ENCODE data around the gene DLX1. TPM values are rescaled to one million over a fixed set of nuclear protein-coding genes. Genes with fewer than 3 reads are reported as not detected.
A peak's percentile ranks its signal among the peaks of the same experiment; 100 is the strongest.

DLX1 gene
- total RNA-seq, 1 experiment from 2014 or later, result 3.5 TPM

DNA sequence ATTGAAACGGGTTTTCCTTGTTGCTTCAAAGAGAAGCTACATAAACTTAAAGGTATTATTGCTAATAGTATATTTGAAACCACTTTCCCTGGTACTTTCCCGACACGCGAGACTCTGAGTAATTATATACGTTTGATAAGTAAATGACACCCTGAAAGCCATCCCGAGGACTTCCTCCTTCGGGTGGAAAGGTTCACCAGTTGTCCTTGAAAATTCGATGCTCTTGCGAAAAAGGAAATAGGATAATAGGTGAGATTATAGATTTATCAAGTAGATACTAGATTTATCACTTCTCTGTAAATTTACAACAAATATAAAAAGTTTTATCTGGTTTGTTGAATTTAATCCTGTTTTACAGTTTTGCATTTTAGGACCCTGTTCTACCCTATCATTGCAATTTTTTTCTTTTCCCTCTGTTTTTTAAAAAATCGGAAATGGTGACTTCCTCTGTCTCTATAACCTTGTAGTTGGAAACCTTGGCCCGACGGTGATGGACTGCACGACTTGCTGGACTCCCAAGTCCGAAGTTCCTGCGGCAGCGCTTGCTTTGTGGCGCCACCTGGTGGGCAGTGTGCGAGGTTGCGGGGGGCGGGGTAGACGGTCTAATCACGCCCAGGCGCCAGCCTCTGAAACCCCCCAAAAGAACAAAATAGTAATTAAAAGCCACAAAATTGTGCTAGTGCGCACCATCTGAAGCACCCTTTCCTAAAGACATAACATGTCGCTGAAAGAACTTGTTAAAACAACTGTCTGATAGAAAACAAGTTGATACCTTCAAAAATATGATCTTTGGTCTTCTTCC is 18.4 kb downstream of the DLX1 start:
- POLR2A ChIA-PET, result no interaction called here
- no TSS peak for BruUV-seq (replicated peaks)
- Histone ChIP-seq H3K4me3 (ENCODE audit: low read depth in 2 of 2, low read length in 2 of 2) (peak overlapping the region; percentile 64 to 92), H3K27me3 (ENCODE audit: control insufficient read depth, insufficient read depth, low read length) (no peaks in the 10 kb centered on the region), H3K9me3 (ENCODE audit: control insufficient read depth, insufficient read depth, low read depth, low read length) (no peaks in the 10 kb centered on the region), H3K36me3 (ENCODE audit: control insufficient read depth, insufficient read depth, low read length) (no peaks in the 10 kb centered on the region; the same call in 1 of the 2 replicates), H3K4me1 (ENCODE audit: control insufficient read depth, insufficient read depth, low read length) (peaks cover 20% of the 10 kb centered on the region), H3K27ac (ENCODE audit: low read length) (peak overlapping the region; percentile 65; the same call in 1 of the 2 replicates)
- CTCF ChIA-PET, result interaction anchor here (0.7 to 0.8 kb wide), 2 partner anchors 43 to 209 kb away, joined by 3 read pairs; partner anchors contain the start of gene SLC25A12
- no peak for DNase-seq (ENCODE audit: low read depth, low spot score)
- peak; percentile 46; the same call in 1 of the 2 replicates for ATAC-seq
- in situ Hi-C loops (cut with HindIII; ENCODE audit: low pct_unique_long_range_greater_than_20kb, low sequenced_read_pairs) (no loop called here), intact Hi-C loops (cut with micrococcal nuclease; ENCODE audit: unreplicated experiment) (loop anchor here (2.0 to 10.0 kb wide), 4 partner anchors 109 to 531 kb away; partner anchors contain the start of genes HAT1 and METAP1D)
- TF ChIP-seq, protein P1, sequence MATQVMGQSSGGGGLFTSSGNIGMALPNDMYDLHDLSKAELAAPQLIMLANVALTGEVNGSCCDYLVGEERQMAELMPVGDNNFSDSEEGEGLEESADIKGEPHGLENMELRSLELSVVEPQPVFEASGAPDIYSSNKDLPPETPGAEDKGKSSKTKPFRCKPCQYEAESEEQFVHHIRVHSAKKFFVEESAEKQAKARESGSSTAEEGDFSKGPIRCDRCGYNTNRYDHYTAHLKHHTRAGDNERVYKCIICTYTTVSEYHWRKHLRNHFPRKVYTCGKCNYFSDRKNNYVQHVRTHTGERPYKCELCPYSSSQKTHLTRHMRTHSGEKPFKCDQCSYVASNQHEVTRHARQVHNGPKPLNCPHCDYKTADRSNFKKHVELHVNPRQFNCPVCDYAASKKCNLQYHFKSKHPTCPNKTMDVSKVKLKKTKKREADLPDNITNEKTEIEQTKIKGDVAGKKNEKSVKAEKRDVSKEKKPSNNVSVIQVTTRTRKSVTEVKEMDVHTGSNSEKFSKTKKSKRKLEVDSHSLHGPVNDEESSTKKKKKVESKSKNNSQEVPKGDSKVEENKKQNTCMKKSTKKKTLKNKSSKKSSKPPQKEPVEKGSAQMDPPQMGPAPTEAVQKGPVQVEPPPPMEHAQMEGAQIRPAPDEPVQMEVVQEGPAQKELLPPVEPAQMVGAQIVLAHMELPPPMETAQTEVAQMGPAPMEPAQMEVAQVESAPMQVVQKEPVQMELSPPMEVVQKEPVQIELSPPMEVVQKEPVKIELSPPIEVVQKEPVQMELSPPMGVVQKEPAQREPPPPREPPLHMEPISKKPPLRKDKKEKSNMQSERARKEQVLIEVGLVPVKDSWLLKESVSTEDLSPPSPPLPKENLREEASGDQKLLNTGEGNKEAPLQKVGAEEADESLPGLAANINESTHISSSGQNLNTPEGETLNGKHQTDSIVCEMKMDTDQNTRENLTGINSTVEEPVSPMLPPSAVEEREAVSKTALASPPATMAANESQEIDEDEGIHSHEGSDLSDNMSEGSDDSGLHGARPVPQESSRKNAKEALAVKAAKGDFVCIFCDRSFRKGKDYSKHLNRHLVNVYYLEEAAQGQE (IDR thresholded peaks at IDR 0.05; ENCODE audit: insufficient read depth in 1 of 2, low read depth in 2 of 2, low read length in 1 of 2), result 0 out of 4 replicates have a peak, but pooled peaks of 1 of the 2 experiments have one; percentile 38
- TF ChIP-seq, protein P2, sequence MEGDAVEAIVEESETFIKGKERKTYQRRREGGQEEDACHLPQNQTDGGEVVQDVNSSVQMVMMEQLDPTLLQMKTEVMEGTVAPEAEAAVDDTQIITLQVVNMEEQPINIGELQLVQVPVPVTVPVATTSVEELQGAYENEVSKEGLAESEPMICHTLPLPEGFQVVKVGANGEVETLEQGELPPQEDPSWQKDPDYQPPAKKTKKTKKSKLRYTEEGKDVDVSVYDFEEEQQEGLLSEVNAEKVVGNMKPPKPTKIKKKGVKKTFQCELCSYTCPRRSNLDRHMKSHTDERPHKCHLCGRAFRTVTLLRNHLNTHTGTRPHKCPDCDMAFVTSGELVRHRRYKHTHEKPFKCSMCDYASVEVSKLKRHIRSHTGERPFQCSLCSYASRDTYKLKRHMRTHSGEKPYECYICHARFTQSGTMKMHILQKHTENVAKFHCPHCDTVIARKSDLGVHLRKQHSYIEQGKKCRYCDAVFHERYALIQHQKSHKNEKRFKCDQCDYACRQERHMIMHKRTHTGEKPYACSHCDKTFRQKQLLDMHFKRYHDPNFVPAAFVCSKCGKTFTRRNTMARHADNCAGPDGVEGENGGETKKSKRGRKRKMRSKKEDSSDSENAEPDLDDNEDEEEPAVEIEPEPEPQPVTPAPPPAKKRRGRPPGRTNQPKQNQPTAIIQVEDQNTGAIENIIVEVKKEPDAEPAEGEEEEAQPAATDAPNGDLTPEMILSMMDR (IDR thresholded peaks at IDR 0.05), result peak; percentile 97
- TF ChIP-seq SIN3A (IDR thresholded peaks at IDR 0.05; ENCODE audit: borderline replicate concordance, insufficient read depth, low read depth, low read length), result no peak
- no peak for TF ChIP-seq TCF7L2 (IDR thresholded peaks at IDR 0.05; ENCODE audit: low read depth, low read length)

DNA sequence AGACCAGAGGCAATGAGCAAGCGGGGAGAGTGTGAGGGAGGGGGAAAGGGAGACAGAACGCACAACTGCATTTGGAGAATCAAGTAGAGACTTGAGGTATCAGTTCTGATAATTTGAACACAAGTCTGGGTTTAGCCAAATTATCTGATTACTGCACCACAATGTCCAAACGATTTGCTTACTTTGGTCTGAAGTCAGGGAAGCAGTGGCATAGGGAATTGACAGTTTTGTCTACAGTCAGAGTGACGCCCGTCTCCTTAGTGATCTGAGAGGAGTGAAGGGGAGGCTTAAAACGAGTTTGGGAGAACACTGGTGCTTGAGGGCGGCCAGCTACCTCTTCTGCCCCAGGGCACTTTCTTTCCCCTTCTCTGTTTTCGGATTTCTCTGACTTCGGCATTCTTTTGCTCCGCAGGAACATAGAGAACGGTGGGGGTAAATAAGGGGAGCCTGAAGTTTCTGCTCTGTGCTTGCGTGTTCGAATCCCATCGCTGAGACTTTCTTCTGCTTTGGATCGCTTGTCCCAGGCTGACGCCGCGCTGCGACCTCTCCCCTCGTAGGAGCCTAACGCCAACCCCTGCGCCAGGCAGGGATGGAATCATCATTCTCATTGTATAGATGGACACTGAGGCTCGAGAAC is 20.3 kb downstream of the DLX1 start:
- TF ChIP-seq, protein P1 (IDR thresholded peaks at IDR 0.05; ENCODE audit: insufficient read depth in 1 of 2, low read depth in 2 of 2, low read length in 1 of 2), result no peak
- TF ChIP-seq TCF7L2 (IDR thresholded peaks at IDR 0.05; ENCODE audit: low read depth, low read length) (no peak), SIN3A (IDR thresholded peaks at IDR 0.05; ENCODE audit: borderline replicate concordance, insufficient read depth, low read depth, low read length) (no peak), POLR2AphosphoS5 (IDR thresholded peaks at IDR 0.05; ENCODE audit: low read depth, low read length) (no peak)
- TF ChIP-seq, protein P2 (IDR thresholded peaks at IDR 0.05), result no peak
- CTCF ChIA-PET, result interaction anchor here (0.7 to 1.0 kb wide), 2 partner anchors 10 to 518 kb away, joined by 4 to 5 read pairs; no protein-coding TSS in a partner anchor
- no peaks in the 10 kb centered on the region for H3K27me3 ChIP-seq (ENCODE audit: control insufficient read depth, insufficient read depth, low read length)
- in situ Hi-C loops (cut with HindIII; ENCODE audit: low pct_unique_long_range_greater_than_20kb, low sequenced_read_pairs), result no loop called here
- intact Hi-C loops (cut with micrococcal nuclease; ENCODE audit: unreplicated experiment), result loop anchor here (2.0 to 10.0 kb wide), 3 partner anchors 111 to 508 kb away; partner anchors contain the start of gene METAP1D
- H3K4me1 ChIP-seq (ENCODE audit: control insufficient read depth, insufficient read depth, low read length), result peaks cover 9% of the 10 kb centered on the region
- no peak overlapping the region for H3K27ac ChIP-seq (ENCODE audit: low read length)
- POLR2A ChIA-PET, result interaction anchor here (0.6 kb wide), 1 partner anchor 92 kb away, joined by 6 read pairs; no protein-coding TSS in a partner anchor
- peak overlapping the region; percentile 50 to 75 for H3K4me3 ChIP-seq (ENCODE audit: low read depth in 2 of 2, low read length in 2 of 2)
- DNase-seq (ENCODE audit: low read depth, low spot score) (no peak), ATAC-seq (no peak)
- BruUV-seq (replicated peaks), result no TSS peak
- no peaks in the 10 kb centered on the region for H3K9me3 ChIP-seq (ENCODE audit: control insufficient read depth, insufficient read depth, low read depth, low read length)
- H3K36me3 ChIP-seq (ENCODE audit: control insufficient read depth, insufficient read depth, low read length), result no peaks in the 10 kb centered on the region; the same call in 1 of the 2 replicates

All from Panc1 (cell line).